NT2/D1 (cell line): ENCODE data around the gene FOXE1.

Source experiments
- DNase-seq: peaks from one replicate; pipeline ENCODE4 v3.0.0-alpha.2; 2011; ENCODE audit warnings: low read depth, low spot score
- H3K27me3 ChIP-seq: 2 replicates; pipeline ENCODE4 v1.6.0; 2011; ENCODE audit warnings: mild to moderate bottlenecking; ENCODE audit not compliant: insufficient read length, insufficient read depth
- H3K36me3 ChIP-seq: 2 replicates; pipeline ENCODE4 v1.6.1; 2011; ENCODE audit warnings: mild to moderate bottlenecking, low read length, mixed read lengths; ENCODE audit not compliant: insufficient read depth, insufficient read length
- H3K4me1 ChIP-seq: 2 replicates; pipeline ENCODE4 v1.5.1; 2011; ENCODE audit not compliant: insufficient read depth, insufficient read length
- H3K4me3 ChIP-seq: 2 replicates; pipeline ENCODE4 v1.5.1; 2011; ENCODE audit warnings: low read depth; ENCODE audit not compliant: insufficient read length
- H3K9ac ChIP-seq: 2 replicates; pipeline ENCODE4 v1.6.0; 2011; ENCODE audit warnings: low read depth; ENCODE audit not compliant: insufficient read length
- H3K9me3 ChIP-seq: 2 replicates; pipeline ENCODE4 v1.5.1; 2011; ENCODE audit warnings: mild to moderate bottlenecking, low read length; ENCODE audit not compliant: insufficient read depth
- SUZ12 ChIP-seq: IDR thresholded peaks from 2 replicates; pipeline ENCODE4 v1.6.1; 2011; ENCODE audit not compliant: insufficient read length, insufficient read depth; ENCODE audit errors: extremely low read depth
- YY1 ChIP-seq: IDR thresholded peaks from 2 replicates; pipeline ENCODE4 v1.6.1; 2011; ENCODE audit not compliant: insufficient read length, insufficient read depth
- ZNF274 ChIP-seq: IDR thresholded peaks from 2 replicates; pipeline ENCODE4 v1.6.1; 2011; ENCODE audit warnings: mild to moderate bottlenecking, low read depth, low read length

Gene FOXE1

GRCh38 chr9:97811533-97812246, 41.3 kb upstream of the FOXE1 start:
- DNase-seq, result no peak
- H3K27me3 ChIP-seq, result peaks cover 14% of the 10 kb centered on the region
- no peak overlapping the region for H3K9ac ChIP-seq
- no peaks in the 10 kb centered on the region for H3K36me3 ChIP-seq
- H3K4me3 ChIP-seq, result no peak overlapping the region
- no peaks in the 10 kb centered on the region for H3K9me3 ChIP-seq
- H3K4me1 ChIP-seq, result peaks cover 9% of the 10 kb centered on the region
- no peak for TF ChIP-seq SUZ12
- no peak for TF ChIP-seq YY1

GRCh38 chr9:97812247-97812543, 40.8 kb upstream of the FOXE1 start:
- no peak for DNase-seq
- Histone ChIP-seq H3K9me3 (no peaks in the 10 kb centered on the region), H3K4me3 (no peak overlapping the region), H3K9ac (no peak overlapping the region), H3K27me3 (peaks cover 9% of the 10 kb centered on the region), H3K36me3 (no peaks in the 10 kb centered on the region), H3K4me1 (peaks cover 9% of the 10 kb centered on the region)
- TF ChIP-seq ZNF274 (no peak), SUZ12 (no peak), YY1 (no peak)

- peaks cover 8% of the 10 kb centered on the region for H3K27me3 ChIP-seq
- no peaks in the 10 kb centered on the region for H3K36me3 ChIP-seq
- no peaks in the 10 kb centered on the region for H3K9me3 ChIP-seq
- no peak overlapping the region for H3K4me3 ChIP-seq
- TF ChIP-seq ZNF274 (no peak), YY1 (no peak), SUZ12 (no peak)
- no peak for DNase-seq
- peaks cover 9% of the 10 kb centered on the region for H3K4me1 ChIP-seq
- H3K9ac ChIP-seq, result no peak overlapping the region
Observed at GRCh38 chr9:97813072-97813471, 40.0 kb upstream of the FOXE1 start.

- Histone ChIP-seq H3K4me1 (no peaks in the 10 kb centered on the region), H3K9me3 (no peaks in the 10 kb centered on the region), H3K36me3 (no peaks in the 10 kb centered on the region), H3K9ac (no peak overlapping the region), H3K27me3 (peaks cover 3% of the 10 kb centered on the region), H3K4me3 (no peak overlapping the region)
- TF ChIP-seq ZNF274 (no peak), YY1 (no peak), SUZ12 (no peak)
- DNase-seq, result no peak
Observed at GRCh38 chr9:97819735-97820134, 33.3 kb upstream of the FOXE1 start.

GRCh38 chr9:97820373-97820772, 32.7 kb upstream of the FOXE1 start:
- H3K27me3 ChIP-seq, result peaks cover 3% of the 10 kb centered on the region
- no peak overlapping the region for H3K9ac ChIP-seq
- H3K4me1 ChIP-seq, result no peaks in the 10 kb centered on the region
- H3K4me3 ChIP-seq, result no peak overlapping the region
- DNase-seq, result no peak
- no peaks in the 10 kb centered on the region for H3K9me3 ChIP-seq
- TF ChIP-seq YY1, result no peak
- no peak for TF ChIP-seq ZNF274
- TF ChIP-seq SUZ12, result no peak
- no peaks in the 10 kb centered on the region for H3K36me3 ChIP-seq

- H3K4me3 ChIP-seq, result no peak overlapping the region
- H3K36me3 ChIP-seq, result no peaks in the 10 kb centered on the region
- H3K4me1 ChIP-seq, result peaks cover 5% of the 10 kb centered on the region
- no peak overlapping the region for H3K9ac ChIP-seq
- H3K27me3 ChIP-seq, result peaks cover 2% of the 10 kb centered on the region
- DNase-seq, result no peak
- TF ChIP-seq YY1 (no peak), SUZ12 (no peak), ZNF274 (no peak)
- H3K9me3 ChIP-seq, result no peaks in the 10 kb centered on the region
Observed at GRCh38 chr9:97830884-97831829, 21.9 kb upstream of the FOXE1 start.
